Kasumi-1 (cell line): ENCODE measurements around the gene REXO1.
A peak's percentile ranks its signal among the peaks of the same experiment; 100 is the strongest.
"Not testable (repeated sequence)": the region's sequence is repeated elsewhere in the genome, so short reads cannot be mapped to it uniquely, and the experiment has no call there.

Source experiments
- DNase-seq, 2 experiments: peaks; one replicate each; lab custom pipeline; 2025; lab: John Stamatoyannopoulos, UW

Gene REXO1, protein sequence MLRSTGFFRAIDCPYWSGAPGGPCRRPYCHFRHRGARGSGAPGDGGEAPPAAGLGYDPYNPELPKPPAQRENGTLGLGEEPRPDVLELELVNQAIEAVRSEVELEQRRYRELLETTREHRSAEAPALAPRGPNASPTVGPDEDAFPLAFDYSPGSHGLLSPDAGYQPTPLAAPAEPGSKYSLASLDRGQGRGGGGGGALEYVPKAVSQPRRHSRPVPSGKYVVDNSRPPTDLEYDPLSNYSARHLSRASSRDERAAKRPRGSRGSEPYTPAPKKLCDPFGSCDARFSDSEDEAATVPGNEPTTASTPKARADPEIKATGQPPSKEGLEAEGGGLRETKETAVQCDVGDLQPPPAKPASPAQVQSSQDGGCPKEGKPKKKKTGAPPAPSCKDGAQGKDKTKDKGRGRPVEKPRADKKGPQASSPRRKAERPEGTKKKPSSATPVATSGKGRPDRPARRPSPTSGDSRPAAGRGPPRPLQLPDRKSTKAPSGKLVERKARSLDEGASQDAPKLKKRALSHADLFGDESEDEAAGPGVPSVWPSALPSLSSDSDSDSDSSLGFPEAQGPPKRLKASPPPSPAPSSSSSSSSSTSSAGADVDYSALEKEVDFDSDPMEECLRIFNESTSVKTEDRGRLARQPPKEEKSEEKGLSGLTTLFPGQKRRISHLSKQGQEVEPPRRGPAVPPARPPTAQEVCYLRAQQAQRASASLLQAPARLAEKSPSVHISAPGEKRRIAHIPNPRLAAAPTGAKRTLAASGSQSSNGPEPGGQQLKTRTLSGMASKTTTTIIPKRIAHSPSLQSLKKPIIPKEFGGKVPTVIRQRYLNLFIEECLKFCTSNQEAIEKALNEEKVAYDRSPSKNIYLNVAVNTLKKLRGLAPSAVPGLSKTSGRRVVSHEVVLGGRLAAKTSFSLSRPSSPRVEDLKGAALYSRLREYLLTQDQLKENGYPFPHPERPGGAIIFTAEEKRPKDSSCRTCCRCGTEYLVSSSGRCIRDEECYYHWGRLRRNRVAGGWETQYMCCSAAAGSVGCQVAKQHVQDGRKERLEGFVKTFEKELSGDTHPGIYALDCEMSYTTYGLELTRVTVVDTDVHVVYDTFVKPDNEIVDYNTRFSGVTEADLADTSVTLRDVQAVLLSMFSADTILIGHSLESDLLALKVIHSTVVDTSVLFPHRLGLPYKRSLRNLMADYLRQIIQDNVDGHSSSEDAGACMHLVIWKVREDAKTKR

DNA sequence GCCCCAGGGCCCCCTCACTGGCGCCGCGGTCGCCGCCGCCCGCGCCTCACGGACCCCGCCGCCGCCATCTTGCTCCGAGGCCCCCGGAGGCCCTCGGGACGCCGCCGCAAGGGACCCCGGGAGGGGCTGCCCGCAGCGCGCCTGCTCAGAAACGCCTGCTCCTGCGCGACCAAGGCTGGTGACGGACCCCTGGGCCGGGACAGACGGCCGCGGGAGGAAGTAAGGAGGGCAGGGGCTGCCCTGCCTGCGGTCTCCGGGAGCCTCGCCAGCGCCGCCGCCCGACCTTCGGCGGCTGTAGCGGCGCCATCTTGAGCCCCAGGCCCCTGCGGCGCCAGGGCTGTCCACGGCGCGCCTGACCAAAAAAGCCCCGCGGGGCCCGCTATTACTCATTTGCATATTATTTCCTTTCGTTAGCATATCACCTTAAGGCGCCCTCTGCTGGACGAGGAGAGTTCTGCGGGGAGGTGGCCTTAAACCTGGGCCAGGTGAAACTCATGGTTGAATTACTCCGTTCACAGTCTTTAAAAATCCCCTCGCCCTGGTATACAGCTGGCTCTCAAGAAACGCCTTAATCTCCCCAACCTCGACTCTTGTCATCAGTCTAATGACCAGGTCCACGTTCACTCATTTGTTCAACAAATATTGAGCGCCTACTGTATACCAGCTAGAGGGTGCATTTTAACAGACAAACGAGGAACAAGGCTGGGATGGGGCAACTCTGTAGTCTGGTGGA, at the start of gene REXO1:
Gene REXO1, minus strand, starts transcription at position 85 of the 733 bp plus-strand sequence. CDS start 125 bp downstream, outside the sequence.
- DNase-seq, result peak; percentile 88 to 91

DNA sequence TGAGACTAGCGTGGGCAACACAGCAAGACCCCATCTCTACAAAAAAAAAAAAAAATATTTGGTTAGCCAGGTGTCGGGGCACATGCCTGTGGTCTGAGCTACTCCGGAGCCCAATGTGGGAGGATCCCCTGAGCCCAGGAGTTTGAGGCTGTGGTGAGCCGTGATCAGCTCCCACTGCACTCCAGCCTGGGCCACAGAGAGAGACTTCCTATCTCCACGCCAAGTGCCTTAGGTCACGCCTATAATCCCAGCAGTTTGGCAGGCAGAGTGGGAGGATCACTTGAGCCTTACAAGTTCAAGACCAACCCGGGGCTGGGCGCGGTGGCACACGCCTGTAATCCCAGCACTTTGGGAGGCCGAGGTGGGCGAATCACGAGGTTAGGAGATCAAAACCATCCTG, 48.2 kb upstream of the REXO1 start:
- no peak for DNase-seq

DNA sequence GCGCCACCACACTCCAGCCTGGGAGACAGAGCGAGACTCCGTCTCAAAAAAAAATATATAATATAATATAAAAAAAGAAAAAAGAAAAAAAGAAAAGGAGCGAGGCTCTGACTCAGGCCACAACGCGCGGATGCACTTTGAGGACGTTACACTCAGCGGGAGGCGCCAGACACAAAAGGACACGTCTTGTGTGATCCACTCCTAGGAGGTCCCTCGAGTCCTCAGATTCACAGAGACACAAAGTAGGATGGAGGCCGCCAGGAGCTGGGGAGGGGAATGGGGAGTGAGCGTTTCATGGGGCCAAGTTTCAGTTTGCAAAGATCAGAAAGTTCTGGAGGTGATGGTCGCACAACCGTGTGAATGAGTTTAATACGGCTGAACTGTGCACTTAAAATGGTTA, 45.5 kb upstream of the REXO1 start:
- no peak for DNase-seq

DNA sequence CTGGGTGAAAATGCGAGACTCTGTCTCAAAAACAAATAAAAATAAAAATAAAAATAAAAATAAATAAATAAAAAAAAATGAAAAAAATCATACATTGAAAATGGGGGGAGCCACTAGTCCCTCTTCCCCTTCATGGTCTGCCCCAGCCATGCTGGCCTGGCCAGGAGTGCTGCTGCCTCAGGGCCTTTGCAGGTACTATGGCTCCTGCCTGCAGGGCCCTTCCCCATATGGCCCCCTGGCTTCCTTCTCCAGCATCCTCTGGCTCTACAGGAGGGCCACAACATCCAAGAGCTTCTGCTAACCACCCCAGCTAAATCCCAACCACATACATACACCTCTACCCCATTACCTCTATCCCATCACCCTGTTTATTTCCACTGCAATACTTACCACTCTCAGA, 41.6 kb upstream of the REXO1 start:
- no peak for DNase-seq

DNA sequence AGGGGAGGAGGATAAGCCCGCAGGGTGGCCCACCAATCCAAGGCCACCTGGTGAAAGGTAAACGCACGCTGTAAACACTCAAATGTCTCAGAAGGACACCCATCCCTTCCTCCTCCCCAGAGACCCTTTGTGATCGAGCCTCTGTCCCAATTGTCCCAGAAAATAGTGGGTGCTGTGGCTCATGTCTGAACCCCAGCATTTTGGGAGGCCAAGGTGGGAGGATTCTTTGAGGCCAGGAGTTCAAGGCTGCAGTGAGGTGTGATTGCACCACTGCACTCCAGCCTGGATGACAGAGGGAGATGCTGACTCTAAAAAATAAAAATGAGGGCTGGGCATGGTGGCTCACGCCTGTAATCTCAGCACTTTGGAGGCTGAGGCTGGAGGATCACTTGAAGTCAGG, 40.1 kb upstream of the REXO1 start:
- no peak for DNase-seq

DNA sequence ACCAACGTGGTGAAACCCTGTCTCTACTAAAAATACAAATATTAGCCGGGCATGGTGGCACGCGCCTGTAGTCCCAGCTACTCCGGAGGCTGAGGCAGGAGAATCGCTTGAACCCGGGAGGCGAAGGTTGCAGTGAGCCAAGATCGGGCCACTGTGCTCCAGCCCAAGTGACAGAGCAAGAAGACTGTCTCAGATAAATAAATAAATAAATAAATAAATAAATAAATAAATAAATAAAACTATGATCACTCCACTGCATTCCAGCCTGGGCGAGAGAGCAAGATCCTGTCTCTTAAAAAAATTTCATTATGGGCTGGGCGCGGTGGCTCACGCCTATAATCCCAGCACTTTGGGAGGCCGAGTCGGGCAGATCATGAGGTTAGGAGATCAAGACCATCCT, 38.1 kb upstream of the REXO1 start:
- not testable (repeated sequence) for DNase-seq

DNA sequence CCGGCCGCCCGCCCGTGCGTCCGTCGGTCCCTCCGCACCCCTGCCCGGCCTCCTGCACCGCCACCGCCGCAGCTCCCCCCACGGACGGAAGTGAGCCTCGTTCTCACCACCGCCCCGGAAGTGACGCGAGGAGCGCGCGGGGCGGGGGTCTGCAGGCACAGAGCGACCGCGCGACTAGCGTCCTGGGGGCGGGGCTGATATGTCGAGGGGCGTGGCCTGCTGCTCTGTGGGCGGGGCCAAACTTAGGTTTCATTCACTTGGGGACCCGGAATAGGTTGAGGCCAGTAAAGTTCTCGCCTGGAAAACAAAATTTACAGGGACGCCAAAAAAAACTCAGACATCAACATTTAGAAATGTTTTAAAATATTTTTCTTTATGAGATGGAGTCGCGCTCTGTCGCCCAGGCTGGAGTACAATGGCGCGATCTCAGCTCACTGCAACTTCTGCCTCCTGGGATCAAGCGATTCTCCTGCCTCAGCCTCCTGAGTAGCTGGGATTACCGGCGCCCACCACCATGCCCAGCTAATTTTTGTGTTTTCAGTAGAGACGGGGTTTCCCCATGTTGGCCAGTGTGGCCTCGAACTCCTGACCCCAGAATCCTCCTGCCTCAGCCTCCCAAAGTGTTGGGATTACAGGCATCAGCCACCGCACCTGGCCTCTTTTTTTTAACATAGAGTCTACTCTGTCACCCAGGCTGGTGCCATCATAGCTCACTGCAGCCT, 37.3 kb upstream of the REXO1 start, which contains the start of gene ABHD17A:
Gene ABHD17A, minus strand, starts transcription at position 99 of the 722 bp plus-strand sequence. CDS start 3,930 bp downstream, outside the sequence.
- DNase-seq, result peak; percentile 87 to 89

DNA sequence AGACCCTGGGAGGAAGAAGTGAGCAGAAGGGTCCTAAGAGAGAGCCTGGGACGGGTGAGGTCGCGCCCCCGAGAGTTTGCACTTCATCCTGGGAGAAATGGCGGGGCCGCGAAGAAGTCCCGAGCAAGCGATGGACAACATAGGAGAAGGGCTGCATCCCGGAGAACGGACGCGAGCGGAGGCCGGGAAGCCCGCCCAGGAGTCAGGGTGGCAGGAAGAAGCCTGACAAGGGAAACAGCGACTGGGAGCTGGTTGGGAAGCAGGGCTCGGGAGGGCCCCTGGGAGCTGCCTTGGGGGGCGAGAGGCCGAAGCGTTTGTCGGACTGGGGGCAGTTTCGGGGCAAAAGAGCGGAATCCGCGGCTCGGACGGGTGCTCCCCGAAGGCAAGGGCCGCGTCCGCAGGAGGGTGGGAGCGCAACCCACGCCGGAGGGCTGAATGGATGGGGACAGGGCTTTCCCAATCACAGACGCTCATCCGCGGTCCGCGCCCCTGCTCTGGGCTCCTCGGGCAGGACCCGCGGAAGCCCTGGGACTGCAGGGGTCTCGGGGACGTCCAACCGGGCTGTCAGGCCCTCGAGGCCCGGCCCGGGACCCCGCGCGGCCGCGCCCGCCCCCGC, 36.5 kb upstream of the REXO1 start:
- DNase-seq, result no peak

DNA sequence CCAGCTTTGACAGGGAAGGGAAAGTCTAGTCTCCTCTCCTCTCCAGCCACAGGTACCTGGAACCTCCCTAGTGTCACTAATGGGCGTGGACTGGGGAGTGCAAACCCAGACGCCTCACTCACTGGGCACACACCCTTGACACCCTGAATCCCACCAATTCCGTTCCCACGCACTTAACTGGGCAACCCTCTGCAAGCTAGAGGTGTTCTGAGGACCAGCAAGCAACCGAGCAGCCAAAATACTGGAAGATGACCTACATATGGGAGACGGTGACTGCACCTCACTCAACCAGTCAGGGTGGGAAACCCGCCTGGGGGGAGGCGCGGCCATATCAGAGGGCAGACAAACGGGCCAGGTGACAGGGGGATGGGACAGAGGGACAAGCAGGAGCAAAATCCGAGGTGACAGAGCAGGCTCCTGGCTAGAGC, 36.0 kb upstream of the REXO1 start:
- DNase-seq, result no peak

DNA sequence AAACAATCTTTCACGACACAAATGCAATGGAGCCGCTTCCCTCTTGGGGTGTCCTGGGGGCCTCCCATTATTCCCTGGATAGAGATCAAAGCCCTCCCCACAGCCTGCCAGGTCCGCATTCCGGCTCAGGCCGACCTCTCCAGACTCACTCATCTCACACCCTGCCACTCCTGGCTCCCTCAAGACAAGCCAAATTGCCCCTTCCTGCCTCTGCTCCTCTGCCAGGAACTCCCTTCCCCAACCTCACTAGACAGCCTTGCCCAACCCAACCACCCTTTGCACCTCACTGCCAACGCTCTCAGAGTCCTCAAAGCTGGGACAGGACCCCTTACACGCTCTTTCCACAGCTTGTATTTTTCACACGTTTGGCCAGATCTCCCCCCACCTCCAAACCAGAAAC, 35.5 kb upstream of the REXO1 start:
- no peak for DNase-seq

DNA sequence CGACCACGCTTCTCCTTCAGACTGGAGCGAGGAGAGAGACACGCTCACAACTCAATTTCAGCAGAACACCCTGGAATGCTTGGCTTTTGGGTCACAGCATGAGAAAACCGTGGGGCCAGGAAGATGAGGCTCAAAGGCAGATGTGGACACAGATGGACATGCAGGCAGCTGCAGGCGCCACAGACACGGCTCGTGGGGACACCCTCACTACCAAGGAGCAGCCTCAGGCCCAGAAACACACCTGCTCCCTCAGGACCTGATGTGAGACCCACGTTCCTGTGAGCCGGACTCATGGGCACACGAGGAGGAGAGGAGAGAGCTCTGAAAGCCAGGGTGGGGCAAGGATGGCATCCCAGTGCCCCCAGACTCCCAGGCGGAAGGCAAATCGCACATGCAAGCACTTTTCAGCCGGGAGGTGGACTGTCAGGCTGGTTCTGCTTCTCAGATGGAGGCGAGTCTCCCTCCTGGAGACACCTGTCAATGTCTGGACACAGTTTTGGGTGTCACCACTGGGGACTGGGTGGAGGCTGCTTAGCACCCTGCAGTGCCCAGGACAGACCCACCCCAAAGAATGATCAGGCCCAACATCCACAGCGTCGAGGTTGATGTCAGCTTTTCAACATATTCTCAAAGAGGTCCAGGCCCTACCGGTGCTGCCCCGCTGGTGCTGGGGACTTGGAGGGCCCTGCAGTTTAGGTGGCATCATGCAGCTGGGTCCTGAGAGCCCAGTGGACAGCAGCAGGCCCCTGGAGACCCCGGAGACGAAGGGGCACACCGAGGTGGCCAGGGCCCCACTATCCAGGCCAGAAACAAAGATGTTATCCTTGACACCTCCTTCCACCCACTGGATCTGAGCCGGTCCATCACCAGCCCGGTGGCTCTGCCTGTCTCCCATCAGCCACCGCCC, 34.8 kb upstream of the REXO1 start:
- DNase-seq, result no peak

DNA sequence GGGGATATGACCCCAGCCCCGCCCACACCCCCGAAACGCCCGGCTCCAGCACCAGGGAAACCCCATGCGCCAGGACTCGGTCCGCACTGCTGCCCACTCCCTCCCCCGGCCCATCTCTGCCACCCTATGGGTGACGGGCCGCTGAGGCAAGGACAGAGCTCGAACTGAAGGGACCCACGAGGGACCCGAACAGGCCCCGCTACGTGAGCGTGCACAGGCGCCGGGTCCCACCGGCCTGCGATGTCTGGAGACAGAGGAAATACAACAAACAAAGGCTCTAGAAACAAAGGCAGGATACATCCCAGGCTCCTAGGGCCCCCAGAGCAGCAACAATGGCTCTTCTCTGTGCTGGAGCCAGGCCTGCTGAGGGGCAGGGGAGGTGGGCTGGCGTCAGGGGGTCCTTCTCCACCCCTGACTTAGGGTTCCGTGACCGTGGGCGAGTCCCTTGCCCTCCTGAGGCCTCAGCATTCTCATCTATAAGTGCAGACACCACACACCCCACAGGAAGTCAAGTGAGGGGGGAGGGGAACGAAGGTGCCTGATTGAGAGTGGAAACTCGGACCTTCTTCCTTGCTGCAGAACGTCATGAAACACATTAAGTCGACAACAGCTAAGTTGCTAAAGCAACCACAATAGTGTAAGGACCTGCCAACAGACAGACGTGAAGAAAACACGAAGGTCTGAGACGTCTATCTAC, 34.0 kb upstream of the REXO1 start:
- DNase-seq, result no peak

DNA sequence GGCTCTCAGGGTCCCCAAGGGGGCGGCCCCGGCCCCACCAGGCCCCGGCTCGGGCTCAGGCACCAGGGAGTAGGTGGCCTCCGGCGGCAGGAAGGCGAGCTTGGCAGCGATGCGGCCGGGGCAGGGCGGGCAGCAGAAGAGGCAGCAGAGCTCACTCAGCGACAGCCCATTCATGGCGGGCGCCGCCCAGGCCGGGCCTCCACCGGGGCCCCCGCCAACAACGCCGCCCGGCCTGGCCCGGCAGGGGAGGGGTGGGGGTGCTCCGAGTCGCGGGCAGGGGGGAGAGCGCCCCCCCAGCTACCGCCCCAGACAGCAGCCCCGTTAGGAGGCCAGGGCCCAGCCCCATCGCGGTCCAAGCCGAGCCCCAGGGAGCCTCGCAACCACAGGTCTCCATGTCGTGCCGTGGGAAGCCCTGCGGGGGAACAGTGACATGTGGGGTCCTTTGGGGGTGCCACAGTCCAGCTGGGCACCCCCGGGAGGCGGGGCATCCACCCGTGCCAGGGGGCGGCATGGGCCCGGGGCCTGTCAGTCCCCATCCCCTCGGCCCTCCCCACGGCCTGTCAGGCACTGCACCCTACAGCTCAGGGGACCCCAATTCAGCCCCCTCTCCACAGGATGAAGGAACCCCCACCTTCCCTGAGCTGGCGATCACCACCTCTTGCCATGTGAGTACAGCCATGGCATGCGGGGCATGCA, 33.3 kb upstream of the REXO1 start:
- not testable (repeated sequence) for DNase-seq

DNA sequence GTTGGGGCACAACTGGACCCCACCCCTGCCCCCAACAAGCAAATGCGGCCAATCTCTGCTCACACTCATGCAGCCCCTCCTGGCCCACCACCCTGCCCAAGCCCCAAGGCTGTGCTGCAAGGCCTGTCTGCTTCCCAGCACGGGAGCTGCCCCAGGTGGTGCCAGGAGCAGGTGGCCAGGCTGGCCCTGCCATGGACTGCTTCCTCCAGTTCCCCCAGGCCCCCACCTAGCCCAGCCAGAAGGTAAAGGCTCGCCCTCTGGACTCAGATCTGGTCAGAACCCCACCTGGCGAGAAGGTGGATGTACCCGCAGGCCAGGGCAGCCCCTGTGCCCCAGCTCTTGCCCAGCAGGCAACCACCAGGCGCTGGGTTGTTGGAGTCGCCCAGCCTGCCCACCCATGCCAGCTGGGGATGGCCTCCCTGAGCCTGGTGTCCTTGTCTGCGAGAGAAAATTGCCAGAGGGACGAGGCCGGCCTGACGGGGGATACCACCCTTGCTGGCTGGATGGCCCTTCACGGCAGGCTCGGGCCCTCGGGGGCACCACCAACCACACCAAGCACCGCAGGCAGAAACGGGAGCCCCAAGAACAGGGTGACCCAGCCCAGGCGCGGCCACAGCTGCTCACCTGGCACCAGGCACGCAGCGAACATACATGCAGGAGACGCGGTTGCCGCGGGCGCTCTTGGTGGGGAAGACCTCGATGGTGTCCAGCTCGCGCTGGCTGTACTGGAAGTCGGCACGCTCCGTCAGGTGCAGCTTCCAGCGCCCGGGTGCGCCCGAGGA, 32.5 kb upstream of the REXO1 start:
- DNase-seq, result no peak

DNA sequence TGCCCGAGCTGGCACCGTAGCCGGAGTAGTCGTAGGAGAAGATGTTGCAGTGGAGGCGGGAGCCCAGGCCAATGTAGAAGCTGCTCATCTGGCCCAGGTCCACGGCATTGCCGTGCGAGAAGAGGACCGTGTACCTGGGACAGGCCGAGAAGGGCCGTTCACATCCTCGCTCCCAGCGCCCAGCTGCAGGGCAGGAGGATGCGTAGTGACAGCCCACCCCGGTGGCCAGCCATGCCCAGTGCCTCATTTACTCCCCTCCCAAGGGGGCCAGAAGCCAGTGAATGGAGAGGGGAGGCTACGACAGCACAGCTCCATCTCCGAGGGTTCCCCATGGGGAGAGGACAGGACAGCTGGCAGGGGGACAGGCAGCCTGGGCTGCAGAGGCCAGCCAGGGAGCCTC, 31.7 kb upstream of the REXO1 start:
- not testable (repeated sequence) for DNase-seq

DNA sequence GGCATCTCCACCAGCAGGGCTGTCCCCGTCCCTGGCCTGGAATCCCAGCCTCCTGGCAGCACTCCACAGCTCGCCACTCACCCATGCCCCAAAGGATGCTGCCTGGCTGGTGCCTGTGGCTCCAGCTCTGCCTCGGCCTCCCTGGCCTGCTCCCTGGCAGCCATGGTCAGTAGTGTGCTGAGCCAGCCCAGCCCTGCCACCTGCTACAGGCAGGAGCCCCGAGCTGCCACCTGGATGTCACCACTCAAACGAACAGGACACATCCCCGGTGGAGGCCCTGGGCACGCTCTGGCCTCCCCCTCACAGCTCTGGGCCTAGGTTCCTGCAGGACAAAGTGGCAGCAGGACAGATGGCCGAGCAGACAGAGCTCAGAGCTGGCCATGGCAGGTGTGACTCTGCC, 30.3 kb upstream of the REXO1 start:
- not testable (repeated sequence) for DNase-seq

DNA sequence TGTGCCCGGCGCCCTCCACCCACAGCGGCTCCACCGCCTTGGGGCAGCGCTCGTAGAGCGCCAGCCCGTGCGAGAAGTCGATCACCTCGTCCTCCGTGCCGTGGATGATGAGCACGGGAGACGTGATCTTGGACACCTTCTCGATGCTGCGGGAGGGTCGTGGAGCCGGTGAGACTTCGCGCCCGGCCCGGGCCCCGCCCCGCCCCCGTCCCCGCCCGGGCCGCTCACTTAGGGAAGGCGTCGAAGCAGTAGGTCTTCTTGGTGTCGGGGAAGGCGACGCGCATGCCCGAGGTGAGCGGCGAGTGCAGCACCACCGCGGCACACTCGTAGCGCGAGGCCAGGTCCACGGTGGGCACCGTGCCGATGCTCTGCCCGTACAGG, 29.0 kb upstream of the REXO1 start:
- not testable (repeated sequence) for DNase-seq
